B cell (primary cell): ENCODE measurements around the gene OSTC. TPM values are rescaled to one million over a fixed set of nuclear protein-coding genes. Genes with fewer than 3 reads are reported as not detected.

Experiments used
- ATAC-seq: fragments of 200-7000 bp; cut with Tn5 transposase; one replicate; pipeline ENCODE4 v1.10.0; 2021; ENCODE audit warnings: low read depth, mild to moderate bottlenecking, moderate number of reproducible peaks, moderate library complexity
- CTCF ChIA-PET: fragments of 350-600 bp; sonication (Branson Sonifier 250); formaldehyde crosslinking; loops from one replicate; lab custom pipeline; 2021; ENCODE audit warnings: antibody characterized with exemption, inconsistent platforms; lab: Charles Lee
- POLR2A ChIA-PET: fragments of 350-600 bp; sonication (Branson Sonifier 250); formaldehyde crosslinking; loops from one replicate; lab custom pipeline; 2021; ENCODE audit warnings: antibody characterized with exemption; lab: Charles Lee
- DNase-seq: peaks from one replicate; pipeline ENCODE4 v3.0.0; 2013
- H2AFZ ChIP-seq: 2 replicates; pipeline ENCODE4 v1.6.1; 2012; ENCODE audit warnings: mild to moderate bottlenecking, low read depth, low read length; ENCODE audit not compliant: insufficient read depth, poor library complexity, severe bottlenecking
- H3K27ac ChIP-seq, 2 donors: 1 replicate in 1 of 2; 2 replicates in 1 of 2; pipeline ENCODE4 v1.5.1; 2012 to 2013; ENCODE audit warnings: low read length in 2 of 2, mild to moderate bottlenecking in 2 of 2, moderate library complexity in 1 of 2
- H3K27me3 ChIP-seq, 4 experiments: fragments of 200-600 bp in 1 of 4; sonication (generic) in 1 of 4; replicated peaks in 1 of 4; 1 replicate in 2 of 4; 2 replicates in 2 of 4; pipeline versions ENCODE4 v1.6.1 to v1.7.0; 2013 to 2016; ENCODE audit warnings: low read length in 3 of 4, mild to moderate bottlenecking in 2 of 4, mixed read lengths in 1 of 4, moderate library complexity in 1 of 4; ENCODE audit not compliant: insufficient read depth in 4 of 4, control insufficient read depth in 3 of 4; ENCODE audit errors: control extremely low read depth in 1 of 4
- H3K36me3 ChIP-seq, 2 experiments: replicated peaks in 1 of 2; 1 replicate in 1 of 2; 2 replicates in 1 of 2; pipeline versions ENCODE4 v1.6.1 to v1.7.1; 2013; ENCODE audit warnings: low read length in 1 of 2; ENCODE audit not compliant: insufficient read depth in 2 of 2, control insufficient read depth in 1 of 2; ENCODE audit errors: control extremely low read depth in 1 of 2, extremely low read depth in 1 of 2
- H3K4me1 ChIP-seq, 2 donors: fragments of 200-600 bp in 1 of 2; sonication (generic) in 1 of 2; 1 replicate in 1 of 2; 2 replicates in 1 of 2; pipeline versions ENCODE4 v1.5.1 to v1.6.1; 2013 to 2017; ENCODE audit warnings: low read length in 2 of 2; ENCODE audit not compliant: control insufficient read depth in 2 of 2, insufficient read depth in 2 of 2
- H3K4me2 ChIP-seq: replicated peaks from 2 replicates; pipeline ENCODE3; 2012; ENCODE audit warnings: mild to moderate bottlenecking, low read depth, low read length; ENCODE audit not compliant: poor library complexity, severe bottlenecking
- H3K4me3 ChIP-seq, 5 experiments: fragments of 200-600 bp in 1 of 5; sonication (generic) in 1 of 5; 1 replicate in 3 of 5; 2 replicates in 2 of 5; pipeline versions ENCODE4 v1.5.1 to v1.7.0; 2011 to 2016; ENCODE audit warnings: low read length in 4 of 5, mild to moderate bottlenecking in 4 of 5, low read depth in 2 of 5, control low read depth in 1 of 5, moderate library complexity in 1 of 5; ENCODE audit not compliant: insufficient read depth in 1 of 5; ENCODE audit errors: control extremely low read depth in 1 of 5, extremely low read depth in 1 of 5
- H3K79me2 ChIP-seq: fragments of 200-600 bp; sonication (generic); one replicate; pipeline ENCODE4 v1.6.0; 2016; ENCODE audit warnings: low read length; ENCODE audit not compliant: control insufficient read depth, insufficient read depth
- H3K9ac ChIP-seq: fragments of 200-600 bp; sonication (generic); 2 replicates; pipeline ENCODE4 v1.6.1; 2017; ENCODE audit warnings: mild to moderate bottlenecking, low read length, moderate library complexity
- H3K9me3 ChIP-seq, 3 donors: one replicate each; pipeline versions ENCODE4 v1.6.1 to v1.7.1; 2013; ENCODE audit warnings: low read length in 2 of 3; ENCODE audit not compliant: control insufficient read depth in 2 of 3, insufficient read depth in 1 of 3; ENCODE audit errors: control extremely low read depth in 1 of 3
- H4K20me1 ChIP-seq: 2 replicates; pipeline ENCODE4 v1.6.0; 2012; ENCODE audit warnings: mild to moderate bottlenecking, low read length; ENCODE audit not compliant: insufficient read depth, control insufficient read depth, poor library complexity, severe bottlenecking
- H3K27ac Mint-ChIP-seq: one replicate; pipeline ENCODE4 v1.8.0; 2021; ENCODE audit warnings: mixed read lengths
- H3K27me3 Mint-ChIP-seq: one replicate; pipeline ENCODE4 v1.8.0; 2021; ENCODE audit warnings: mixed read lengths
- H3K4me1 Mint-ChIP-seq: one replicate; pipeline ENCODE4 v1.8.0; 2021; ENCODE audit warnings: mixed read lengths
- H3K4me3 Mint-ChIP-seq: one replicate; pipeline ENCODE4 v1.8.0; 2021; ENCODE audit warnings: mixed read lengths
- H3K9me3 Mint-ChIP-seq: one replicate; pipeline ENCODE4 v1.8.0; 2022; ENCODE audit warnings: mixed read lengths; ENCODE audit not compliant: insufficient read depth
- CTCF ChIP-seq: fragments of 200-600 bp; IDR thresholded peaks from one replicate; pipeline ENCODE4 v1.8.0; 2022; ENCODE audit warnings: antibody characterized with exemption, mild to moderate bottlenecking
- EZH2 ChIP-seq: IDR thresholded peaks from 2 replicates; pipeline ENCODE4 v1.6.1; 2012; ENCODE audit warnings: borderline replicate concordance, low read depth, mild to moderate bottlenecking, moderate library complexity, low read length; ENCODE audit not compliant: insufficient read depth, poor library complexity, severe bottlenecking
- WGBS: methylation state at CpG from one replicate; pipeline ENCODE4 v1.1.5; 2013; ENCODE audit warnings: missing lambda C conversion rate; ENCODE audit not compliant: insufficient coverage; 5-methylcytosine and 5-hydroxymethylcytosine counted together
- intact Hi-C: fragments of 100-400 bp; cut with micrococcal nuclease; formaldehyde crosslinking; loops from one replicate; pipeline ENCODE4 v1.10.0; 2022
- polyA plus RNA-seq: library from polyadenylated mRNA; depleted of rRNA; stranded (reverse); fragments of >200 nt; gene quantifications from 2 replicates; pipeline ENCODE4 v1.2.3, GENCODE V29; 2012
- total RNA-seq, 2 donors: library from RNA; stranded (reverse); fragments of 120-200 nt in 1 of 2; gene quantifications; 1 replicate in 1 of 2; 2 replicates in 1 of 2; pipeline versions ENCODE4 v1.2.3 to v1.2.4, GENCODE V29; 2013 to 2022

OSTC gene
- total and polyA plus RNA-seq, 2 donors (not counting 1 experiment from before 2014, with no cell fraction given), result 33.3 to 38.9 TPM

- ATAC-seq (no peak), DNase-seq (no peak)
- Mint-ChIP-seq H3K27me3 (no peaks in the 10 kb centered on the region), H3K9me3 (no peaks in the 10 kb centered on the region), H3K27ac (no peak overlapping the region), H3K4me3 (no peak overlapping the region), H3K4me1 (peaks cover 13% of the 10 kb centered on the region)
- Histone ChIP-seq H4K20me1 (peaks cover 13% of the 10 kb centered on the region), H2AFZ (no peak overlapping the region), H3K27me3 (no peaks in the 10 kb centered on the region), H3K27ac (no peak overlapping the region), H3K4me1 (no peaks in the 10 kb centered on the region), H3K4me2 (no peak overlapping the region), H3K4me3 (no peak overlapping the region), H3K36me3 (peaks cover 4 to 89% of the 10 kb centered on the region in 2 experiments), H3K9me3 (no peaks in the 10 kb centered on the region), H3K9ac (no peak overlapping the region), H3K79me2 (no peaks in the 10 kb centered on the region)
- intact Hi-C loops, result loop anchor here (10.0 kb wide), 2 partner anchors 806 to 1186 kb away; partner anchors contain the start of genes GAR1 and SEC24B
- CTCF ChIA-PET, result no interaction called here
- POLR2A ChIA-PET, result no interaction called here
- TF ChIP-seq EZH2 (no peak), CTCF (no peak)
Measured at GRCh38 chr4:108628411-108628810, 22.0 kb upstream of the OSTC start.

- CTCF ChIA-PET, result interaction anchor here (0.6 kb wide), 1 partner anchor 8 kb away, joined by 3 read pairs; no protein-coding TSS in a partner anchor
Measured at GRCh38 chr4:108635070-108635655, 15.2 kb upstream of the OSTC start.

More at GRCh38 chr4:108635070-108635655, 15.2 kb upstream of the OSTC start:
- H3K79me2 ChIP-seq, result no peaks in the 10 kb centered on the region
- Mint-ChIP-seq H3K9me3 (no peaks in the 10 kb centered on the region), H3K27me3 (no peaks in the 10 kb centered on the region), H3K27ac (no peak overlapping the region), H3K4me3 (no peak overlapping the region), H3K4me1 (no peaks in the 10 kb centered on the region)
- ATAC-seq, result no peak
- H3K27ac ChIP-seq, result no peak overlapping the region
- DNase-seq, result no peak
- H3K36me3 ChIP-seq, result peaks cover 0 to 46% of the 10 kb centered on the region in 2 experiments
- H3K9ac ChIP-seq, result no peak overlapping the region
- no peak overlapping the region for H3K4me2 ChIP-seq
- no peaks in the 10 kb centered on the region for H3K27me3 ChIP-seq
- H2AFZ ChIP-seq, result no peak overlapping the region
- H3K9me3 ChIP-seq, result no peaks in the 10 kb centered on the region
- no peak for TF ChIP-seq CTCF
- no peak for TF ChIP-seq EZH2
- no peaks in the 10 kb centered on the region for H3K4me1 ChIP-seq
- no peak overlapping the region for H3K4me3 ChIP-seq
- intact Hi-C loops, result no loop called here
- WGBS, result 83% methylated on average over 6 of the region's 8 CpGs
- POLR2A ChIA-PET, result no interaction called here
- no peaks in the 10 kb centered on the region for H4K20me1 ChIP-seq
